GOT3 (cell line): ENCODE data around the gene CACFD1.

Experiments used
- DNase-seq: peaks from one replicate; lab custom pipeline; 2025; ENCODE audit warnings: mixed read lengths; lab: John Stamatoyannopoulos, UW

The CACFD1 gene

GRCh38 chr9:133502112-133502511 lies 42.3 kb downstream of the CACFD1 start:
- DNase-seq, result no peak

- DNase-seq, result no peak
Observed at GRCh38 chr9:133505186-133505830, 45.5 kb downstream of the CACFD1 start.

GRCh38 chr9:133505901-133506652 lies 46.3 kb downstream of the CACFD1 start:
- DNase-seq, result peak; percentile 63

- peak; percentile 83 for DNase-seq
Observed at GRCh38 chr9:133506653-133507038, 46.9 kb downstream of the CACFD1 start.

GRCh38 chr9:133507246-133507965 lies 47.6 kb downstream of the CACFD1 start:
- DNase-seq, result no peak

- no peak for DNase-seq
Observed at GRCh38 chr9:133508046-133508445, 48.3 kb downstream of the CACFD1 start.

GRCh38 chr9:133509179-133510083 lies 49.7 kb downstream of the CACFD1 start:
- no peak for DNase-seq

GRCh38 chr9:133510926-133511505 lies 51.2 kb downstream of the CACFD1 start:
- no peak for DNase-seq

- DNase-seq, result no peak
Observed at GRCh38 chr9:133511607-133512006, 51.8 kb downstream of the CACFD1 start.

GRCh38 chr9:133512253-133513213 lies 52.8 kb downstream of the CACFD1 start:
- no peak for DNase-seq

- no peak for DNase-seq
Observed at GRCh38 chr9:133513214-133514100, 53.7 kb downstream of the CACFD1 start.

GRCh38 chr9:133514460-133515239 lies 54.9 kb downstream of the CACFD1 start:
- no peak for DNase-seq

- DNase-seq, result no peak
Observed at GRCh38 chr9:133515240-133515610, 55.4 kb downstream of the CACFD1 start.

- DNase-seq, result no peak
Observed at GRCh38 chr9:133515615-133516255, 56.0 kb downstream of the CACFD1 start.

- DNase-seq, result no peak
Observed at GRCh38 chr9:133516256-133516960, 56.6 kb downstream of the CACFD1 start.

- no peak for DNase-seq
Observed at GRCh38 chr9:133516961-133517350, 57.2 kb downstream of the CACFD1 start.

- DNase-seq, result no peak
Observed at GRCh38 chr9:133517711-133518110, 57.9 kb downstream of the CACFD1 start.
